ENCODE measurements around the gene OPA3. TPM values are rescaled to one million over a fixed set of nuclear protein-coding genes. Genes with fewer than 3 reads are reported as not detected.

Gene OPA3
- total RNA-seq, 1 experiment from 2014 or later = 10.1 TPM

DNA sequence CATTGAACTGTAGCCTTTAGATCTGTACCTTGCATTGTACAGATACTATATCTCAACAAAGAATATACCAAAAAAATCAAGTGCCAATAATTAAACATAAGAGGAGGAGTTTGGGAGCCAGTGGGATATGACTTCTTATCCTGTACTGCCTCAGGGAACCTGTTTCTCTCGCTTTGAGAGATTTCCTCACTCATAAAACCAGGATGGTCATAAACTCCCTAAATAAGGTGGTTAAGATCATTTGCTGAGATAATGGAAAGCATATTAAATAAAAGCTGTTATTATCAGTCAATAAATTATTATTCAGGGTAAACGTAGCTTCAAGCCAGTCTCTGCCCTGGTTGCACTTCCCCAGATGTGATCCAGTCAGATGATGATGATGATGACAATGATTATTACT lies 17.0 kb downstream of the OPA3 start:
- no peaks in the 10 kb centered on the region for H3K27me3 Mint-ChIP-seq (ENCODE audit: low read depth)
- CTCF ChIA-PET = interaction anchor here (0.6 to 1.3 kb wide), 2 partner anchors 9 to 24 kb away, joined by 3 to 8 read pairs; no protein-coding TSS in a partner anchor
- no peak for ATAC-seq
- TF ChIP-seq, protein P1, sequence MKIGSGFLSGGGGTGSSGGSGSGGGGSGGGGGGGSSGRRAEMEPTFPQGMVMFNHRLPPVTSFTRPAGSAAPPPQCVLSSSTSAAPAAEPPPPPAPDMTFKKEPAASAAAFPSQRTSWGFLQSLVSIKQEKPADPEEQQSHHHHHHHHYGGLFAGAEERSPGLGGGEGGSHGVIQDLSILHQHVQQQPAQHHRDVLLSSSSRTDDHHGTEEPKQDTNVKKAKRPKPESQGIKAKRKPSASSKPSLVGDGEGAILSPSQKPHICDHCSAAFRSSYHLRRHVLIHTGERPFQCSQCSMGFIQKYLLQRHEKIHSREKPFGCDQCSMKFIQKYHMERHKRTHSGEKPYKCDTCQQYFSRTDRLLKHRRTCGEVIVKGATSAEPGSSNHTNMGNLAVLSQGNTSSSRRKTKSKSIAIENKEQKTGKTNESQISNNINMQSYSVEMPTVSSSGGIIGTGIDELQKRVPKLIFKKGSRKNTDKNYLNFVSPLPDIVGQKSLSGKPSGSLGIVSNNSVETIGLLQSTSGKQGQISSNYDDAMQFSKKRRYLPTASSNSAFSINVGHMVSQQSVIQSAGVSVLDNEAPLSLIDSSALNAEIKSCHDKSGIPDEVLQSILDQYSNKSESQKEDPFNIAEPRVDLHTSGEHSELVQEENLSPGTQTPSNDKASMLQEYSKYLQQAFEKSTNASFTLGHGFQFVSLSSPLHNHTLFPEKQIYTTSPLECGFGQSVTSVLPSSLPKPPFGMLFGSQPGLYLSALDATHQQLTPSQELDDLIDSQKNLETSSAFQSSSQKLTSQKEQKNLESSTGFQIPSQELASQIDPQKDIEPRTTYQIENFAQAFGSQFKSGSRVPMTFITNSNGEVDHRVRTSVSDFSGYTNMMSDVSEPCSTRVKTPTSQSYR (CRISPR knock-in tag; IDR thresholded peaks at IDR 0.05) = no peak
- TF ChIP-seq CREB1 (CRISPR knock-in tag; IDR thresholded peaks at IDR 0.05) (no peak), NFYB (CRISPR knock-in tag; conservative IDR thresholded peaks at IDR 0.05; ENCODE audit: low read depth) (no peak), TCF7 (CRISPR knock-in tag; IDR thresholded peaks at IDR 0.05; ENCODE audit: low read depth) (no peak), SOX15 (CRISPR knock-in tag; IDR thresholded peaks at IDR 0.05) (no peak)
- TF ChIP-seq, protein P2, sequence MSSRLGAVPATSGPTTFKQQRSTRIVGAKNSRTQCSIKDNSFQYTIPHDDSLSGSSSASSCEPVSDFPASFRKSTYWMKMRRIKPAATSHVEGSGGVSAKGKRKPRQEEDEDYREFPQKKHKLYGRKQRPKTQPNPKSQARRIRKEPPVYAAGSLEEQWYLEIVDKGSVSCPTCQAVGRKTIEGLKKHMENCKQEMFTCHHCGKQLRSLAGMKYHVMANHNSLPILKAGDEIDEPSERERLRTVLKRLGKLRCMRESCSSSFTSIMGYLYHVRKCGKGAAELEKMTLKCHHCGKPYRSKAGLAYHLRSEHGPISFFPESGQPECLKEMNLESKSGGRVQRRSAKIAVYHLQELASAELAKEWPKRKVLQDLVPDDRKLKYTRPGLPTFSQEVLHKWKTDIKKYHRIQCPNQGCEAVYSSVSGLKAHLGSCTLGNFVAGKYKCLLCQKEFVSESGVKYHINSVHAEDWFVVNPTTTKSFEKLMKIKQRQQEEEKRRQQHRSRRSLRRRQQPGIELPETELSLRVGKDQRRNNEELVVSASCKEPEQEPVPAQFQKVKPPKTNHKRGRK (CRISPR knock-in tag; IDR thresholded peaks at IDR 0.05; ENCODE audit: borderline replicate concordance) = no peak
- TF ChIP-seq, protein P3, sequence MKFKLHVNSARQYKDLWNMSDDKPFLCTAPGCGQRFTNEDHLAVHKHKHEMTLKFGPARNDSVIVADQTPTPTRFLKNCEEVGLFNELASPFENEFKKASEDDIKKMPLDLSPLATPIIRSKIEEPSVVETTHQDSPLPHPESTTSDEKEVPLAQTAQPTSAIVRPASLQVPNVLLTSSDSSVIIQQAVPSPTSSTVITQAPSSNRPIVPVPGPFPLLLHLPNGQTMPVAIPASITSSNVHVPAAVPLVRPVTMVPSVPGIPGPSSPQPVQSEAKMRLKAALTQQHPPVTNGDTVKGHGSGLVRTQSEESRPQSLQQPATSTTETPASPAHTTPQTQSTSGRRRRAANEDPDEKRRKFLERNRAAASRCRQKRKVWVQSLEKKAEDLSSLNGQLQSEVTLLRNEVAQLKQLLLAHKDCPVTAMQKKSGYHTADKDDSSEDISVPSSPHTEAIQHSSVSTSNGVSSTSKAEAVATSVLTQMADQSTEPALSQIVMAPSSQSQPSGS (CRISPR knock-in tag; IDR thresholded peaks at IDR 0.05; ENCODE audit: borderline replicate concordance, low read depth) = no peak
- TF ChIP-seq, protein P4, sequence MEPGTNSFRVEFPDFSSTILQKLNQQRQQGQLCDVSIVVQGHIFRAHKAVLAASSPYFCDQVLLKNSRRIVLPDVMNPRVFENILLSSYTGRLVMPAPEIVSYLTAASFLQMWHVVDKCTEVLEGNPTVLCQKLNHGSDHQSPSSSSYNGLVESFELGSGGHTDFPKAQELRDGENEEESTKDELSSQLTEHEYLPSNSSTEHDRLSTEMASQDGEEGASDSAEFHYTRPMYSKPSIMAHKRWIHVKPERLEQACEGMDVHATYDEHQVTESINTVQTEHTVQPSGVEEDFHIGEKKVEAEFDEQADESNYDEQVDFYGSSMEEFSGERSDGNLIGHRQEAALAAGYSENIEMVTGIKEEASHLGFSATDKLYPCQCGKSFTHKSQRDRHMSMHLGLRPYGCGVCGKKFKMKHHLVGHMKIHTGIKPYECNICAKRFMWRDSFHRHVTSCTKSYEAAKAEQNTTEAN (CRISPR knock-in tag; IDR thresholded peaks at IDR 0.05) = no peak
- TF ChIP-seq, protein P5, sequence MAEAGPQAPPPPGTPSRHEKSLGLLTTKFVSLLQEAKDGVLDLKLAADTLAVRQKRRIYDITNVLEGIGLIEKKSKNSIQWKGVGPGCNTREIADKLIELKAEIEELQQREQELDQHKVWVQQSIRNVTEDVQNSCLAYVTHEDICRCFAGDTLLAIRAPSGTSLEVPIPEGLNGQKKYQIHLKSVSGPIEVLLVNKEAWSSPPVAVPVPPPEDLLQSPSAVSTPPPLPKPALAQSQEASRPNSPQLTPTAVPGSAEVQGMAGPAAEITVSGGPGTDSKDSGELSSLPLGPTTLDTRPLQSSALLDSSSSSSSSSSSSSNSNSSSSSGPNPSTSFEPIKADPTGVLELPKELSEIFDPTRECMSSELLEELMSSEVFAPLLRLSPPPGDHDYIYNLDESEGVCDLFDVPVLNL (CRISPR knock-in tag; IDR thresholded peaks at IDR 0.05; ENCODE audit: borderline replicate concordance, low read depth) = no peak
- TF ChIP-seq, protein P6, sequence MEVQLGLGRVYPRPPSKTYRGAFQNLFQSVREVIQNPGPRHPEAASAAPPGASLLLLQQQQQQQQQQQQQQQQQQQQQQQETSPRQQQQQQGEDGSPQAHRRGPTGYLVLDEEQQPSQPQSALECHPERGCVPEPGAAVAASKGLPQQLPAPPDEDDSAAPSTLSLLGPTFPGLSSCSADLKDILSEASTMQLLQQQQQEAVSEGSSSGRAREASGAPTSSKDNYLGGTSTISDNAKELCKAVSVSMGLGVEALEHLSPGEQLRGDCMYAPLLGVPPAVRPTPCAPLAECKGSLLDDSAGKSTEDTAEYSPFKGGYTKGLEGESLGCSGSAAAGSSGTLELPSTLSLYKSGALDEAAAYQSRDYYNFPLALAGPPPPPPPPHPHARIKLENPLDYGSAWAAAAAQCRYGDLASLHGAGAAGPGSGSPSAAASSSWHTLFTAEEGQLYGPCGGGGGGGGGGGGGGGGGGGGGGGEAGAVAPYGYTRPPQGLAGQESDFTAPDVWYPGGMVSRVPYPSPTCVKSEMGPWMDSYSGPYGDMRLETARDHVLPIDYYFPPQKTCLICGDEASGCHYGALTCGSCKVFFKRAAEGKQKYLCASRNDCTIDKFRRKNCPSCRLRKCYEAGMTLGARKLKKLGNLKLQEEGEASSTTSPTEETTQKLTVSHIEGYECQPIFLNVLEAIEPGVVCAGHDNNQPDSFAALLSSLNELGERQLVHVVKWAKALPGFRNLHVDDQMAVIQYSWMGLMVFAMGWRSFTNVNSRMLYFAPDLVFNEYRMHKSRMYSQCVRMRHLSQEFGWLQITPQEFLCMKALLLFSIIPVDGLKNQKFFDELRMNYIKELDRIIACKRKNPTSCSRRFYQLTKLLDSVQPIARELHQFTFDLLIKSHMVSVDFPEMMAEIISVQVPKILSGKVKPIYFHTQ (CRISPR knock-in tag; IDR thresholded peaks at IDR 0.05) = no peak
- 0 out of 2 replicates have a peak overlapping the region, but pooled peaks have one; percentile 42 for H3K27ac Mint-ChIP-seq
- no peaks in the 10 kb centered on the region for H3K36me3 Mint-ChIP-seq
- no peak overlapping the region for H3K4me3 Mint-ChIP-seq
- peaks cover 23% of the 10 kb centered on the region for H3K4me1 Mint-ChIP-seq
- POLR2A ChIA-PET = no interaction called here
- no peak for DNase-seq (ENCODE audit: low spot score)
- H3K9me3 Mint-ChIP-seq = no peaks in the 10 kb centered on the region

DNA sequence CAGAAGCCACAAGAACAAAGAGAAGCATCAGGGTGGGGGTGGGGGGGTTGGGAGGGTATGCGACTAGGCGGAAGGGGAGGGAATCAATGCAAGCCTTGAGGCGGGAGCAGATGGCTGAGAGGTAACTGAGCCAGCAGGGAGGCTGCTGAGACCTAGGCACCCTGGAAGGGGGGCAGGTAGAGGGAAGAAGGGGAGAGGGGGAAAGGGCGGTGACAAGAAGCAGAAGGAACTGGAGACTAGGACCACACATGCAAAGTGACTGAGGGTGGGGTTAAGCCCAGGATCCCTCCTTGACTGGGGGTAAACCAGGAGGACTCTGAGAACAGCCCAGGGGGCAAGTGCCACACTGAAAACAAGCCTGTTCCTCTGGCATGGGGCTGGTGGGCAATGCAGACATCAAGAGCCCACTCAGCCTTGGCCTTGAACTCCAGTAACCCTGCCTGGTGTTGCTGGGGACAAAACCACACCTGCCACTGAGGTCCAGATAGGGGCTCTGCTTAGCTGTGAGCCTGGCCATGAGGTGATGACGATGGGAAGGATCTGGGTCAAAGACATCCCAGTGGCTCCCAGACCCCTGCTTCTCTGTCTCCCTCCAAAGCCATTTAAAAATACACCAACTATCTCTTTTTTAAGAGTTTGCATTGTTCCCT lies 20.3 kb downstream of the OPA3 start:
- DNase-seq (ENCODE audit: low spot score) = peak; percentile 65
- TF ChIP-seq, protein P7, sequence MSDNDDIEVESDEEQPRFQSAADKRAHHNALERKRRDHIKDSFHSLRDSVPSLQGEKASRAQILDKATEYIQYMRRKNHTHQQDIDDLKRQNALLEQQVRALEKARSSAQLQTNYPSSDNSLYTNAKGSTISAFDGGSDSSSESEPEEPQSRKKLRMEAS (CRISPR knock-in tag; IDR thresholded peaks at IDR 0.05) = 0 out of 2 replicates have a peak, but pooled peaks have one; percentile 7
- TF ChIP-seq KAT7 (CRISPR knock-in tag; IDR thresholded peaks at IDR 0.05; ENCODE audit: borderline replicate concordance) (no peak), SP1 (CRISPR knock-in tag; conservative IDR thresholded peaks at IDR 0.05) (peak; percentile 30; the same call in 1 of the 2 replicates), ZNF423 (CRISPR knock-in tag; IDR thresholded peaks at IDR 0.05) (peak; percentile 52; the same call in 1 of the 2 replicates)
- TF ChIP-seq, protein P1 (CRISPR knock-in tag; IDR thresholded peaks at IDR 0.05) = 0 out of 2 replicates have a peak, but pooled peaks have one; percentile 18
- TF ChIP-seq, protein P8, sequence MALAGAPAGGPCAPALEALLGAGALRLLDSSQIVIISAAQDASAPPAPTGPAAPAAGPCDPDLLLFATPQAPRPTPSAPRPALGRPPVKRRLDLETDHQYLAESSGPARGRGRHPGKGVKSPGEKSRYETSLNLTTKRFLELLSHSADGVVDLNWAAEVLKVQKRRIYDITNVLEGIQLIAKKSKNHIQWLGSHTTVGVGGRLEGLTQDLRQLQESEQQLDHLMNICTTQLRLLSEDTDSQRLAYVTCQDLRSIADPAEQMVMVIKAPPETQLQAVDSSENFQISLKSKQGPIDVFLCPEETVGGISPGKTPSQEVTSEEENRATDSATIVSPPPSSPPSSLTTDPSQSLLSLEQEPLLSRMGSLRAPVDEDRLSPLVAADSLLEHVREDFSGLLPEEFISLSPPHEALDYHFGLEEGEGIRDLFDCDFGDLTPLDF (CRISPR knock-in tag; IDR thresholded peaks at IDR 0.05) = no peak
- ChIA-PET CTCF (interaction anchor here (0.8 to 2.0 kb wide), 2 partner anchors 11 to 128 kb away, joined by 5 read pairs; partner anchors contain the start of gene QPCTL), POLR2A (interaction anchor here (0.6 to 1.0 kb wide), 3 partner anchors 35 to 1225 kb away, joined by 3 read pairs; no protein-coding TSS in a partner anchor)
- Mint-ChIP-seq H3K4me3 (no peak overlapping the region), H3K27me3 (ENCODE audit: low read depth) (no peaks in the 10 kb centered on the region), H3K36me3 (no peaks in the 10 kb centered on the region), H3K9me3 (no peaks in the 10 kb centered on the region), H3K4me1 (peaks cover 20% of the 10 kb centered on the region), H3K27ac (peak overlapping the region; percentile 87)
- ATAC-seq = peak; percentile 92

Data from WTC11 (cell line).